Astrocyte (in vitro differentiated cells and primary cell): ENCODE results near the gene TENM4. TPM values are rescaled to one million over a fixed set of nuclear protein-coding genes. Genes with fewer than 3 reads are reported as not detected.

Experiments used
- DNase-seq: peaks from one replicate; pipeline ENCODE4 v3.0.0-alpha.2; 2010; ENCODE audit warnings: low read depth
- FAIRE-seq: peaks from 2 replicates; lab custom pipeline; 2011; peaks lifted over from hg19 to GRCh38; lab: Jason Lieb, UNC
- H2AFZ ChIP-seq: 2 replicates; pipeline ENCODE4 v1.6.0; 2012; ENCODE audit warnings: low read depth, low read length, inconsistent platforms
- H3K27ac ChIP-seq: 2 replicates; pipeline ENCODE4 v1.5.1; 2011; ENCODE audit warnings: low read depth, low read length, inconsistent platforms
- H3K27me3 ChIP-seq: 2 replicates; pipeline ENCODE4 v1.6.0; 2011; ENCODE audit warnings: low read length, inconsistent platforms; ENCODE audit not compliant: insufficient read depth
- H3K36me3 ChIP-seq: 2 replicates; pipeline ENCODE4 v1.5.1; 2011; ENCODE audit warnings: low read length, inconsistent platforms; ENCODE audit not compliant: insufficient read depth
- H3K4me1 ChIP-seq: 2 replicates; pipeline ENCODE4 v1.5.1; 2011; ENCODE audit warnings: low read length, inconsistent platforms; ENCODE audit not compliant: insufficient read depth
- H3K4me2 ChIP-seq: 2 replicates; pipeline ENCODE4 v1.6.0; 2012; ENCODE audit warnings: low read length, inconsistent platforms
- H3K4me3 ChIP-seq: 2 replicates; pipeline ENCODE4 v1.5.1; 2011; ENCODE audit warnings: low read depth, mild to moderate bottlenecking, low read length, inconsistent platforms; ENCODE audit not compliant: insufficient read depth
- H3K79me2 ChIP-seq: 2 replicates; pipeline ENCODE4 v1.6.0; 2012; ENCODE audit warnings: mild to moderate bottlenecking, low read length, inconsistent platforms; ENCODE audit not compliant: insufficient read depth
- H3K9ac ChIP-seq: 2 replicates; pipeline ENCODE4 v1.6.0; 2012; ENCODE audit warnings: mild to moderate bottlenecking, low read length, inconsistent platforms
- H3K9me3 ChIP-seq: 2 replicates; pipeline ENCODE4 v1.5.1; 2012; ENCODE audit warnings: low read depth, mild to moderate bottlenecking, low read length, inconsistent platforms; ENCODE audit not compliant: insufficient read depth
- H4K20me1 ChIP-seq: 2 replicates; pipeline ENCODE4 v1.6.0; 2012; ENCODE audit warnings: low read length, inconsistent platforms; ENCODE audit not compliant: insufficient read depth
- H3K27ac Mint-ChIP-seq: one replicate; pipeline ENCODE4 v1.8.0; 2021; ENCODE audit warnings: mild to moderate bottlenecking, mixed read lengths; ENCODE audit not compliant: unreplicated experiment
- H3K27me3 Mint-ChIP-seq: one replicate; pipeline ENCODE4 v1.8.0; 2021; ENCODE audit warnings: low read depth, mixed read lengths; ENCODE audit not compliant: unreplicated experiment
- H3K36me3 Mint-ChIP-seq: one replicate; pipeline ENCODE4 v1.8.0; 2021; ENCODE audit warnings: low read depth, mixed read lengths; ENCODE audit not compliant: unreplicated experiment
- H3K4me1 Mint-ChIP-seq: one replicate; pipeline ENCODE4 v1.8.0; 2021; ENCODE audit warnings: low read depth, mixed read lengths; ENCODE audit not compliant: unreplicated experiment
- H3K4me3 Mint-ChIP-seq: one replicate; pipeline ENCODE4 v1.8.0; 2021; ENCODE audit warnings: mild to moderate bottlenecking, moderate library complexity, mixed read lengths; ENCODE audit not compliant: unreplicated experiment
- H3K9me3 Mint-ChIP-seq: one replicate; pipeline ENCODE4 v1.8.0; 2021; ENCODE audit warnings: mild to moderate bottlenecking, mixed read lengths; ENCODE audit not compliant: unreplicated experiment
- EZH2 ChIP-seq: IDR thresholded peaks from 2 replicates; pipeline ENCODE4 v1.6.1; 2012; ENCODE audit warnings: mild to moderate bottlenecking, low read length, inconsistent platforms; ENCODE audit not compliant: insufficient read depth
- total RNA-seq: library from RNA; stranded (reverse); gene quantifications from 2 replicates; pipeline ENCODE4 v1.2.1, GENCODE V29; 2021
- TF ChIP-seq, protein P1 (sequence below): IDR thresholded peaks from 2 replicates; pipeline ENCODE4 v1.5.1; 2011; ENCODE audit warnings: low read depth, mild to moderate bottlenecking, inconsistent platforms, low read length, moderate library complexity; ENCODE audit not compliant: insufficient read depth

The TENM4 gene
- total RNA-seq, 1 donor from 2014 or later = 7.5 TPM

DNA sequence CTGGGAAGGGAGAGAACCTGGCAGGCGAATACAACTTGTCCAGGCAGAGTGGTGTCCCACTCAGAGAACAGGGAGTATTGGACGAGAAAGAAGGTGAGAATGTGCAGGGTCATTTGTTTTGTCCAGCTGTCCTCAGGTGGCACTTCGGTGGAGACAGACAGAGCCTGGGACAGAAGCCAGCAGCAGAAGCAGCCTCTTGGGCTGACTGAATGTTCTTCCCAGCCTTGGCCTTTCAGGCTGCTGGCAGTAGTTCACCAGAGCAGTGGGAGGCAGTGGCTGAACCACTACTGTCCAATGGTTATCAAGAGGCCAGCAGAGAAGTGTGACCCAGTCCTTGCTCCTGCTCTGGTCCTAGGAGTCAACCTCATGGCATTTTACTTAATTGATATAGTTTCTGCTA lies 535.1 kb downstream of the TENM4 start:
- Histone ChIP-seq H3K79me2 (no peaks in the 10 kb centered on the region), H3K27ac (no peak overlapping the region), H3K27me3 (no peaks in the 10 kb centered on the region), H2AFZ (no peak overlapping the region), H3K9ac (no peak overlapping the region), H4K20me1 (peaks cover 5% of the 10 kb centered on the region), H3K9me3 (no peaks in the 10 kb centered on the region), H3K36me3 (peaks cover 3% of the 10 kb centered on the region), H3K4me1 (no peaks in the 10 kb centered on the region), H3K4me3 (no peak overlapping the region), H3K4me2 (no peak overlapping the region)
- FAIRE-seq (no peak), DNase-seq (no peak)
- TF ChIP-seq EZH2 = no peak
- TF ChIP-seq, protein P1, sequence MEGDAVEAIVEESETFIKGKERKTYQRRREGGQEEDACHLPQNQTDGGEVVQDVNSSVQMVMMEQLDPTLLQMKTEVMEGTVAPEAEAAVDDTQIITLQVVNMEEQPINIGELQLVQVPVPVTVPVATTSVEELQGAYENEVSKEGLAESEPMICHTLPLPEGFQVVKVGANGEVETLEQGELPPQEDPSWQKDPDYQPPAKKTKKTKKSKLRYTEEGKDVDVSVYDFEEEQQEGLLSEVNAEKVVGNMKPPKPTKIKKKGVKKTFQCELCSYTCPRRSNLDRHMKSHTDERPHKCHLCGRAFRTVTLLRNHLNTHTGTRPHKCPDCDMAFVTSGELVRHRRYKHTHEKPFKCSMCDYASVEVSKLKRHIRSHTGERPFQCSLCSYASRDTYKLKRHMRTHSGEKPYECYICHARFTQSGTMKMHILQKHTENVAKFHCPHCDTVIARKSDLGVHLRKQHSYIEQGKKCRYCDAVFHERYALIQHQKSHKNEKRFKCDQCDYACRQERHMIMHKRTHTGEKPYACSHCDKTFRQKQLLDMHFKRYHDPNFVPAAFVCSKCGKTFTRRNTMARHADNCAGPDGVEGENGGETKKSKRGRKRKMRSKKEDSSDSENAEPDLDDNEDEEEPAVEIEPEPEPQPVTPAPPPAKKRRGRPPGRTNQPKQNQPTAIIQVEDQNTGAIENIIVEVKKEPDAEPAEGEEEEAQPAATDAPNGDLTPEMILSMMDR = no peak
- Mint-ChIP-seq H3K27ac (no peak overlapping the region), H3K27me3 (peaks cover 18% of the 10 kb centered on the region), H3K36me3 (no peaks in the 10 kb centered on the region), H3K4me3 (no peak overlapping the region), H3K4me1 (no peaks in the 10 kb centered on the region), H3K9me3 (no peaks in the 10 kb centered on the region)

DNA sequence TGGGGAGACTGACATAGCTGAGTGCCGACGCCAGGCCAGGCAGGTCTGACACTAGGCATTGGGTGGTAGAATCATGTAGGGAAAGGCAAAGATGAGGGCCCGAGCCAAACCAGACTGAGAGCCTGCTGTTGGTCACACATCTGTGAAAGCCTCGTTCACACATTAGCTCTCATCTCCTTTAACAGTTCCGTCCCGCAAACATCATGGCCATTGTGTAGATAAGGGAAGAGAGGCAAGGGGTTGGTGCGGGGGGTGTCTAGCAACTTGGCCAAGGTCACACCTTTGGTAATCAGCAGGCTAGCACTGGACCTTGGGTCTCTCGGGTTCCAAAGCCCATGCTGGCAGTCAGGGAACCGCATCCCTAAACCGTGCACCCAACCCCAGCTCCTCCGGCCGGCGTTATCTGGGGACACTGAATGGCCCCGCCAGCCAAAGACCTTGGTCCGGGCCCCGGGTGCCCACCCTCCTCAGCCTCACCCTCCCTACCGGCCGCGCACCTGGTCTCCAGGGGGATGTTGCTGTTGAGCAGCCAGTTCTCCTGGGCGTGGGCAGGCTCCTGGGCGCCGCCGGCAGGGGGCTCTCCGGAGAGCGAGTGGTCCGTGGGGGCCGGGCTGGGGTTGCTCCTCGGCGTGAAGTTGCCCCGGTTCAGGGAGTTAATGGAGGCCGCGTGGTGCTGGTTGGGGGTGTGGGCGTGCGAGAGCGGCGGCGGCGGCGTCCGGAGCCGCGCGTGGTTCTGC lies 537.9 kb downstream of the TENM4 start:
- Mint-ChIP-seq H3K27ac (no peak overlapping the region), H3K36me3 (no peaks in the 10 kb centered on the region), H3K4me3 (no peak overlapping the region), H3K4me1 (no peaks in the 10 kb centered on the region), H3K9me3 (no peaks in the 10 kb centered on the region), H3K27me3 (peaks cover 18% of the 10 kb centered on the region)
- FAIRE-seq (no peak), DNase-seq (no peak)
- no peak for TF ChIP-seq EZH2
- TF ChIP-seq, protein P1 = no peak
- no peaks in the 10 kb centered on the region for H3K9me3 ChIP-seq
- H3K4me1 ChIP-seq = no peaks in the 10 kb centered on the region
- H4K20me1 ChIP-seq = peaks cover 5% of the 10 kb centered on the region
- no peaks in the 10 kb centered on the region for H3K79me2 ChIP-seq
- peaks cover 3% of the 10 kb centered on the region for H3K36me3 ChIP-seq
- no peak overlapping the region for H3K4me3 ChIP-seq
- no peaks in the 10 kb centered on the region for H3K27me3 ChIP-seq
- no peak overlapping the region for H2AFZ ChIP-seq
- no peak overlapping the region for H3K4me2 ChIP-seq
- H3K27ac ChIP-seq = no peak overlapping the region
- H3K9ac ChIP-seq = no peak overlapping the region

DNA sequence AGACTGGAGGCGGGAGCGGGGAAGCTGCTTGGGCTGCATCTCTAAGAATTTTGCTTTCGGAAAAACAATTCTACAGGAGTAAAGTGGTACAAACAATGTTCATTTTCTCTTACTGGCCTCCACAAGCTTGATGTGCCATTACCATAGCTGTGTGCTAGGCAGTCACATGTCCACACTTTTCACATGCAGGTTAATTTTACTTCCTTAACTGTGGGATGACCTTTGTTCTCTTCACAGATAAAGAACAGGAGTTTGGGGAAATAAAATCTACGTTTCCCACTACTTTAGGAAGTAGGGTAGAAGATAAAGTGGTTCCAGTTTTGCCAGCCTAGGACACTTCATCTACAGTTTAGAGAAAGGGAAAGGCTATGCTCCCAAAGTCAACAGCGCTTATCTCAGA lies 539.0 kb downstream of the TENM4 start:
- peaks cover 3% of the 10 kb centered on the region for H3K36me3 ChIP-seq
- no peaks in the 10 kb centered on the region for H3K27me3 ChIP-seq
- H3K9me3 ChIP-seq = no peaks in the 10 kb centered on the region
- no peaks in the 10 kb centered on the region for H3K4me1 ChIP-seq
- no peaks in the 10 kb centered on the region for H3K9me3 Mint-ChIP-seq
- H3K27ac Mint-ChIP-seq = no peak overlapping the region
- no peaks in the 10 kb centered on the region for H3K79me2 ChIP-seq
- no peak overlapping the region for H3K4me3 Mint-ChIP-seq
- no peaks in the 10 kb centered on the region for H3K36me3 Mint-ChIP-seq
- no peak overlapping the region for H3K4me2 ChIP-seq
- FAIRE-seq = no peak
- H3K4me1 Mint-ChIP-seq = no peaks in the 10 kb centered on the region
- H4K20me1 ChIP-seq = peaks cover 7% of the 10 kb centered on the region
- H3K27me3 Mint-ChIP-seq = peaks cover 22% of the 10 kb centered on the region
- DNase-seq = no peak
- H3K9ac ChIP-seq = no peak overlapping the region
- no peak for TF ChIP-seq EZH2
- TF ChIP-seq, protein P1 = no peak
- no peak overlapping the region for H3K27ac ChIP-seq
- H3K4me3 ChIP-seq = no peak overlapping the region
- no peak overlapping the region for H2AFZ ChIP-seq
